Adrenal gland (tissue), 5 donors: ENCODE measurements around the gene SLC22A5.

Source experiments
- CTCF ChIP-seq, 6 experiments: fragments of 450-650 bp in 4 of 6; fragments of 200-600 bp in 2 of 6; sonication (generic) in 1 of 6; IDR thresholded peaks; 1 replicate in 5 of 6; 2 replicates in 1 of 6; pipeline versions ENCODE4 v1.5.1 to v1.8.0; 2016 to 2021; ENCODE audit warnings: antibody characterized with exemption in 6 of 6, mild to moderate bottlenecking in 2 of 6, moderate library complexity in 1 of 6
- POLR2A ChIP-seq, 2 donors: fragments of 450-650 bp; IDR thresholded peaks; one replicate each; pipeline ENCODE4 v1.6.1; 2017; ENCODE audit warnings: antibody characterized with exemption in 2 of 2, mild to moderate bottlenecking in 2 of 2, moderate library complexity in 1 of 2
- donor health status: DM: no; HTN: no; CAD: no.

GRCh38 chr5:132391870-132392269 is 22.4 kb downstream of the SLC22A5 start:
- TF ChIP-seq CTCF (IDR thresholded peaks at IDR 0.05), result no peak
- TF ChIP-seq POLR2A (IDR thresholded peaks at IDR 0.05), result no peak
